ENCODE results near the gene VEZT.

- TF ChIP-seq CTCF (IDR thresholded peaks at IDR 0.05; ENCODE audit: low read depth, low read length) (no peak), POLR2A (IDR thresholded peaks at IDR 0.05; ENCODE audit: extremely low read depth, insufficient read length) (no peak), MAX (IDR thresholded peaks at IDR 0.05; ENCODE audit: low read depth, low read length) (no peak), MYC (IDR thresholded peaks at IDR 0.05; ENCODE audit: low read depth, low read length) (no peak)
These were observed 38.6 kb upstream of the VEZT start for GRCh38 chr12:95179011-95179410.

Measured in NB4 (cell line).